A673 (cell line): ENCODE data around the gene TRPM3. TPM values are rescaled to one million over a fixed set of nuclear protein-coding genes. Genes with fewer than 3 reads are reported as not detected.

Experiments used
- BruUV-seq: library from RNA; stranded (reverse); fragments of 400-500 nt; replicated peaks from 2 replicates; lab custom pipeline; 2021; lab: Mats Ljungman, UMichigan
- CTCF ChIA-PET: fragments of 300-600 bp; sonication (Branson Sonifier 250); formaldehyde crosslinking; loops from one replicate; lab custom pipeline; 2022; ENCODE audit warnings: antibody characterized with exemption; lab: Charles Lee
- POLR2A ChIA-PET: fragments of 300-600 bp; sonication (Branson Sonifier 250); formaldehyde crosslinking; loops from one replicate; lab custom pipeline; 2022; ENCODE audit warnings: antibody characterized with exemption; ENCODE audit not compliant: low non-redundant PET; lab: Charles Lee
- DNase-seq: peaks from one replicate; pipeline ENCODE4 v3.0.0-alpha.2; 2015; ENCODE audit warnings: low spot score
- H3K27ac ChIP-seq: fragments of 200-600 bp; sonication (generic); 2 replicates; pipeline ENCODE4 v1.5.1; 2016; ENCODE audit warnings: mixed run types, low read depth, mild to moderate bottlenecking, mixed read lengths, antibody characterized with exemption, low read length; ENCODE audit not compliant: poor library complexity, severe bottlenecking
- H3K27me3 ChIP-seq: fragments of 200-600 bp; sonication (generic); replicated peaks from 2 replicates; pipeline ENCODE4 v1.6.1; 2017; ENCODE audit warnings: mixed run types, low read depth, mild to moderate bottlenecking, mixed read lengths, antibody characterized with exemption, low read length; ENCODE audit not compliant: insufficient read depth, poor library complexity
- H3K36me3 ChIP-seq: fragments of 200-600 bp; sonication (generic); 2 replicates; pipeline ENCODE4 v1.6.1; 2016; ENCODE audit warnings: mixed run types, mild to moderate bottlenecking, mixed read lengths, antibody characterized with exemption, low read length; ENCODE audit not compliant: insufficient read depth, poor library complexity, severe bottlenecking
- H3K4me1 ChIP-seq: fragments of 200-600 bp; sonication (generic); 2 replicates; pipeline ENCODE4 v1.6.1; 2017; ENCODE audit warnings: mixed run types, mild to moderate bottlenecking, mixed read lengths, antibody characterized with exemption, low read length; ENCODE audit not compliant: insufficient read depth, poor library complexity, severe bottlenecking
- H3K4me3 ChIP-seq: fragments of 200-600 bp; sonication (generic); 2 replicates; pipeline ENCODE4 v1.5.1; 2016; ENCODE audit warnings: low read depth, mixed run types, mild to moderate bottlenecking, mixed read lengths, low read length; ENCODE audit not compliant: poor library complexity, severe bottlenecking
- H3K9me3 ChIP-seq: fragments of 200-600 bp; sonication (generic); 2 replicates; pipeline ENCODE4 v1.6.1; 2016; ENCODE audit warnings: mixed run types, low read depth, mild to moderate bottlenecking, mixed read lengths, antibody characterized with exemption, low read length; ENCODE audit not compliant: poor library complexity, severe bottlenecking
- EZH2 ChIP-seq: fragments of 200-600 bp; sonication (generic); IDR thresholded peaks from 2 replicates; pipeline ENCODE4 v1.6.1; 2017; ENCODE audit warnings: borderline replicate concordance, low read depth, mild to moderate bottlenecking, mixed read lengths, antibody characterized with exemption, low read length; ENCODE audit not compliant: poor library complexity, severe bottlenecking
- intact Hi-C: fragments of 100-400 bp; cut with micrococcal nuclease; formaldehyde crosslinking; loops from one replicate; pipeline ENCODE4 v1.10.0; 2022; ENCODE audit not compliant: unreplicated experiment
- total RNA-seq: library from RNA; stranded (reverse); gene quantifications from 2 replicates; pipeline ENCODE4 v1.2.3, GENCODE V29; 2021
- TF ChIP-seq, protein P1 (sequence below): fragments of 300-800, 200-600 bp; sonication (generic); conservative IDR thresholded peaks from 2 replicates; pipeline ENCODE4 v1.5.1; 2017; ENCODE audit warnings: low read depth, mild to moderate bottlenecking, antibody characterized with exemption, low read length, moderate library complexity, mixed read lengths

TRPM3 gene
- total RNA-seq, 1 experiment from 2014 or later = not detected

DNA sequence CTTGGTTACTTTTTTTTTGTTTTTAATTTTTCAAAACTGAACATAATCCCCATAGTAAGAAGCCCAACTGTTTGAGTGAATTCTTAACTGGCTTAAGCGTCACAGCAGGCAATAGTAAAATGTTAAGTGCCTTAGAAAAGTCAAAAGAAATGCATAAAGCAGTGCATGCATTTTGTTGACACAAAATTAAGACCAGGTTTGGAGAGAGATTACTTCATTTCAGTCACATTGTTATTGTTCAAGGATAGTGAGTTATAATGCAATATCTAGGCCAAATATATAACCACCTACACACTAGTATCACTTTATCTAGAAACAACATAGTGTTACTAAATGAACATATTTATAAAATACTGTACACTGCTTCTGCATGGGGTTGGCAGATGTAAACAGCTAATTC is 590.1 kb downstream of the TRPM3 start:
- H3K27ac ChIP-seq = no peak overlapping the region

DNA sequence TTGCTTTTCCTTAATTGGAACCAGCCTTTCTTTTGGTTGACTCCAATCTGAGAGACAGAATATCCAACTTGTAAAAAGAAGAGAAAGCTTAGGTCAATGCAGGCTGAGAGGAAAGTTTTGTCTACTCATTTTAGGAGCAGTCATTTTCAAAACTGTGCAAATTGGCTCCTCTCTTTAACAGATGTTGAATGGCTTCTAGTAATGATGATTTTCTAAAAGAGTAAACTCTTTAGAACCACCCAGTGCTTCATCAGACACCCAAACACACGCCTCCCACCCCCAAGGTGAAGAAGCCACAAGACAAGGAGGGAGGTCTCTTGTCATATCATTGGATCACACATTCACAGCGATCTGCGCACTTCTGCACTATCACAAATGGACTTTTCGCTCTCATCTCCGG is 590.7 kb downstream of the TRPM3 start:
- no TSS peak for BruUV-seq
- H3K4me1 ChIP-seq = no peaks in the 10 kb centered on the region
- ChIA-PET CTCF (no interaction called here), POLR2A (no interaction called here)
- H3K27ac ChIP-seq = no peak overlapping the region
- H3K9me3 ChIP-seq = no peaks in the 10 kb centered on the region
- DNase-seq = no peak
- no peak overlapping the region for H3K4me3 ChIP-seq
- no peaks in the 10 kb centered on the region for H3K36me3 ChIP-seq
- no peaks in the 10 kb centered on the region for H3K27me3 ChIP-seq
- intact Hi-C loops = no loop called here
- TF ChIP-seq, protein P1, sequence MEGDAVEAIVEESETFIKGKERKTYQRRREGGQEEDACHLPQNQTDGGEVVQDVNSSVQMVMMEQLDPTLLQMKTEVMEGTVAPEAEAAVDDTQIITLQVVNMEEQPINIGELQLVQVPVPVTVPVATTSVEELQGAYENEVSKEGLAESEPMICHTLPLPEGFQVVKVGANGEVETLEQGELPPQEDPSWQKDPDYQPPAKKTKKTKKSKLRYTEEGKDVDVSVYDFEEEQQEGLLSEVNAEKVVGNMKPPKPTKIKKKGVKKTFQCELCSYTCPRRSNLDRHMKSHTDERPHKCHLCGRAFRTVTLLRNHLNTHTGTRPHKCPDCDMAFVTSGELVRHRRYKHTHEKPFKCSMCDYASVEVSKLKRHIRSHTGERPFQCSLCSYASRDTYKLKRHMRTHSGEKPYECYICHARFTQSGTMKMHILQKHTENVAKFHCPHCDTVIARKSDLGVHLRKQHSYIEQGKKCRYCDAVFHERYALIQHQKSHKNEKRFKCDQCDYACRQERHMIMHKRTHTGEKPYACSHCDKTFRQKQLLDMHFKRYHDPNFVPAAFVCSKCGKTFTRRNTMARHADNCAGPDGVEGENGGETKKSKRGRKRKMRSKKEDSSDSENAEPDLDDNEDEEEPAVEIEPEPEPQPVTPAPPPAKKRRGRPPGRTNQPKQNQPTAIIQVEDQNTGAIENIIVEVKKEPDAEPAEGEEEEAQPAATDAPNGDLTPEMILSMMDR = no peak
- TF ChIP-seq EZH2 = no peak

More for the DNA sequence above, 590.1 kb downstream of the TRPM3 start:
- Histone ChIP-seq H3K9me3 (no peaks in the 10 kb centered on the region), H3K27me3 (no peaks in the 10 kb centered on the region), H3K4me1 (no peaks in the 10 kb centered on the region), H3K4me3 (no peak overlapping the region), H3K36me3 (no peaks in the 10 kb centered on the region)
- intact Hi-C loops = no loop called here
- DNase-seq = no peak
- POLR2A ChIA-PET = no interaction called here
- no TSS peak for BruUV-seq
- CTCF ChIA-PET = no interaction called here
- TF ChIP-seq, protein P1 = no peak
- no peak for TF ChIP-seq EZH2

DNA sequence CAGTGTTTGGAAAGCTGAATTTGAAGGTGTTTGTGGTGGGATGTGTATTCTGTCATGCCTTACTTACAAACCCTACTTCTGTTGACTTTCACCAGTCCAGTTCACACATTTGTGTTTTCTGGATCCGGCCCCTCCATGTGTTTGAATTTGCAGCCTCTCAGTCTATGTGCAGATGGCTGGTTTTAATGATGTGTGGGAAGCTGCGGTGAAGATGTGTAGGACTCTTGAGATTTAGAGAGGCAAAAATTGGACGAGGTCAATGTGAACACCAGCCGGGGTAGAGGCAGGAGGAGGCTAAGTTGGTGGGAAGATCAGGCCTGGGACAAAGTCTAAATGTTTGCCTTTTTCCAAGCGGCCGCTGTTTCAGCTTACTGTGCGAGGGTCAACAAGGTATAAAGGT is 591.6 kb downstream of the TRPM3 start:
- H3K4me3 ChIP-seq = no peak overlapping the region
- H3K9me3 ChIP-seq = no peaks in the 10 kb centered on the region
- ChIA-PET CTCF (no interaction called here), POLR2A (no interaction called here)
- H3K27me3 ChIP-seq = no peaks in the 10 kb centered on the region
- no peak overlapping the region for H3K27ac ChIP-seq
- H3K36me3 ChIP-seq = no peaks in the 10 kb centered on the region
- no TSS peak for BruUV-seq
- TF ChIP-seq EZH2 = no peak
- TF ChIP-seq, protein P1 = no peak
- intact Hi-C loops = no loop called here
- H3K4me1 ChIP-seq = no peaks in the 10 kb centered on the region
- DNase-seq = no peak
